Measurements from ENCODE around the gene ESCO1.
"Not testable (repeated sequence)": the region's sequence is repeated elsewhere in the genome, so short reads cannot be mapped to it uniquely, and the experiment has no call there.

Gene ESCO1, protein sequence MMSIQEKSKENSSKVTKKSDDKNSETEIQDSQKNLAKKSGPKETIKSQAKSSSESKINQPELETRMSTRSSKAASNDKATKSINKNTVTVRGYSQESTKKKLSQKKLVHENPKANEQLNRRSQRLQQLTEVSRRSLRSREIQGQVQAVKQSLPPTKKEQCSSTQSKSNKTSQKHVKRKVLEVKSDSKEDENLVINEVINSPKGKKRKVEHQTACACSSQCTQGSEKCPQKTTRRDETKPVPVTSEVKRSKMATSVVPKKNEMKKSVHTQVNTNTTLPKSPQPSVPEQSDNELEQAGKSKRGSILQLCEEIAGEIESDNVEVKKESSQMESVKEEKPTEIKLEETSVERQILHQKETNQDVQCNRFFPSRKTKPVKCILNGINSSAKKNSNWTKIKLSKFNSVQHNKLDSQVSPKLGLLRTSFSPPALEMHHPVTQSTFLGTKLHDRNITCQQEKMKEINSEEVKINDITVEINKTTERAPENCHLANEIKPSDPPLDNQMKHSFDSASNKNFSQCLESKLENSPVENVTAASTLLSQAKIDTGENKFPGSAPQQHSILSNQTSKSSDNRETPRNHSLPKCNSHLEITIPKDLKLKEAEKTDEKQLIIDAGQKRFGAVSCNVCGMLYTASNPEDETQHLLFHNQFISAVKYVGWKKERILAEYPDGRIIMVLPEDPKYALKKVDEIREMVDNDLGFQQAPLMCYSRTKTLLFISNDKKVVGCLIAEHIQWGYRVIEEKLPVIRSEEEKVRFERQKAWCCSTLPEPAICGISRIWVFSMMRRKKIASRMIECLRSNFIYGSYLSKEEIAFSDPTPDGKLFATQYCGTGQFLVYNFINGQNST

GRCh38 chr18:21600526-21601410, at the start of gene ESCO1:
TSS of gene ESCO1 (minus strand) at chr18:21600704. CDS start at chr18:21574843, 25,861 bp downstream.
- peak; percentile 55 to 96 (median 86) for DNase-seq

GRCh38 chr18:21640375-21640774, 39.9 kb upstream of the ESCO1 start:
- DNase-seq: not testable (repeated sequence)

- no peak for DNase-seq
Measured at GRCh38 chr18:21638822-21639221, 38.3 kb upstream of the ESCO1 start.

DNA sequence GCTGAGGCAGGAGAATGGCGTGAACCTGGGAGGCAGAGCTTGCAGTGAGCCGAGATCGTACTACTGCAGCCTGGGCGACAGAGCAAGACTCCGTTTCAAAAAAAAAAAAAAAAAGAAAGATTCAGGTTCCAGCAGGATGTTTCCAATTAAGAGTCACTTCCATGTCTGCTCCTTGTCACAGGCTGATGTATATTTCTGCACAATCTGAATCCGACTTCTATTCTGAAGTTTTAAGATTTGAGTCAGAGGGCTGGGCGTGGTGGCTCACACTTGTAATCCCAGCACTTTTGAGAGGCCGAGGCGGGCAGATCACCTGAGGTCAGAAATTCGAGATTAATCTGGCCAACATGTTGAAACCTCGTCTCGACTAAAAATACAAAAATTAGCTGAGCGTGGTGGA, 36.3 kb upstream of the ESCO1 start:
- DNase-seq: no peak

GRCh38 chr18:21634588-21635199, 34.2 kb upstream of the ESCO1 start:
- no peak for DNase-seq

DNA sequence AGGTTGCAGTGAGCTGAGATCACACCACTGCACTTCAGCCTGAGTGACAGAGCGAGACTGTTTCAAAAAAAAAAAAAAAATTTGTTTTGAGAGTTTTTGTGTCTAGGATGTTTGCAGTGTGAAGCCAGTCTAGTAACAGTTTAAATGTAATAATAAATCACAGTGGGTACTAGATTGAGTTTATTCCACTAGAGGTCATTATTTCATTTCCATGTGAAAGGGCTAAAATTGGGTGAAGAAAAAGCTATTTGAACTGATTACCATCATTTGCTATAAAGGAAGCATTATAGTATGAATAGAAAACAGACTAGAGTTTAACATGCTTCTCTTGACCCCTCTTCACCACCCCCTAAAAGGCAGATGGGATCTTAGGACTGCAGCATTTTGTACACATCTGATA, 31.9 kb upstream of the ESCO1 start:
- no peak for DNase-seq

DNA sequence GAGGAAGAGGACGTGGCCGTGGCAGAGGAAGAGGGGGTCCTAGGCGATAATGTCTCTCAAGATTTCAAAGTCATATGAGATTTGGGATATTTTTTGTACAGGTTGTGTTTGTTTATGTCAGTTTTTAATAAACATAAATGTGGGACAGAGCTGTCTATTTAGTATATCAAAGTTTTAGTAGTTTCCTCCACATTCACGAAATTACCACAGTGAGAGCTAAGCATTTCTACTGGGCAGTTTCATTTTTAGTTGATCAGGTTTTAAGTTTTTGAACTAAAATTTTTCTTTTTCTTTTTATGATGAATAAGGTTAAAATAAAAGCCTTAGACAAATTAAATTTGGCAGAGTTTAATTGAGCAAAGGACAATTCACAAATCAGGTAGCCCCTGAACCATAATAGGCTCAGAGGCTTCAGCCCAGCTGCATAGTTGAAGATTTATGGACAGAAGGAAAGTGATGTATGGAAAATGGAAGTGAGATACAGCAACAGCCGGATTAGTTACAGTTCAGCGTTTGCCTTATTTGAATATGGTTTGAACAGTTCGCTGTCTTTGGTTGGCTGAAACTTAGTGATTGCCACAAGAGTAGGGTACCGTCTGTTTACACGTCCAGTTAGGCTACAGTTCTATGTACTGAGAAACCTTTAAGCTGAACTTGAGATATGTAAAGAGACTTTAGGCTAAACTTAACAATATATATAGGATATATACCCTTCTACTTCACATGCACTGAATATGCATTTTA, 28.8 kb upstream of the ESCO1 start:
- no peak for DNase-seq

- not testable (repeated sequence) for DNase-seq
Measured at GRCh38 chr18:21621640-21622039, 21.1 kb upstream of the ESCO1 start.

DNA sequence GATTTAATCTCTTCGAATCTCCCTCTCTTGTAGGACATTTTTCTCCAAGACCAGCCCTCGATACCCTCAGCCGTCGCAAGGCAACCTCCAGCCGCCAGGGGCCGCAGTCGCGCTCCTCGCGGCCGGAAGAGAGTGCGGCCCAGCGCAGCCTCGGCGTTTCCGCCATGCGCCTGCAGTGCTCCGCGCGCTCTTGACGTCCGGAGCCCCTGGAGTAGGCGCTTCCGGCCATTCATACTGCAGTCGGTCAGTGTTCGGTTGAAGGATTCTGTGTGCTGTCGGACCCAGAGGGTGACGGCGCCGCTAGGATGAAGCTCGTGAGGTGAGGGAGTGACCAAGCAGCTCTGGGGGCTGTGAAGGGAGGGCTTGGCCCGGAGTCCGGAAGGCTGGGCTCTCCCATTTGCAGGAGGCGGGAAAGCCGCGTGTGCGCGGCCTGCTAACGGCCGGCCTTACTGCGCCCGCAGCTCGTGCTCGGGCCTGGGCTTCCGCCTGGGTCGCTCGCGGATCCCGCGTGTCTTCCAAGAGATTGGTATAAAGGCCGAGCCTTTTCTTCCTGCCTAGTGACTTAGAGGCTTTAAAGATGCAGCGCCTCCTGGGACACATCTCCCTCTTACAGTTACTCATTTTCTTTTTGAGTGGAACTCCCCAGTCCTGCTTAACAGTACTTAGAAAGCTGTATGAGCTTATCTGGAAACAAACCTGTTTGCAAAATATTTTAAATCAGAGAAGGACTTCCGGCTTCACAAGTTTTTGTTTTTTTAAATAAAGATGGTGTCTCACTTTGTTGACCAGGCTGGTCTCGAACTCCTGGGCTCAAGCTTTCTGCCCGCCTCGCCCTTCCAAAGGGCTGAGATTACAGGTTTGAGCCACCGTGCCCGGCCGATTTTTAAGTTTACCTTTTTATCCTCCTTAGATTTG, 11.9 kb upstream of the ESCO1 start, which contains the start of gene SNRPD1:
Gene SNRPD1 (plus strand): TSS at position 190 of the 915 bp plus-strand sequence. CDS start 116 bp downstream, at position 306.
- peak; percentile 29 to 89 (median 77) for DNase-seq

GRCh38 chr18:21611401-21612124, 11.1 kb upstream of the ESCO1 start:
- DNase-seq: not testable (repeated sequence)

DNA sequence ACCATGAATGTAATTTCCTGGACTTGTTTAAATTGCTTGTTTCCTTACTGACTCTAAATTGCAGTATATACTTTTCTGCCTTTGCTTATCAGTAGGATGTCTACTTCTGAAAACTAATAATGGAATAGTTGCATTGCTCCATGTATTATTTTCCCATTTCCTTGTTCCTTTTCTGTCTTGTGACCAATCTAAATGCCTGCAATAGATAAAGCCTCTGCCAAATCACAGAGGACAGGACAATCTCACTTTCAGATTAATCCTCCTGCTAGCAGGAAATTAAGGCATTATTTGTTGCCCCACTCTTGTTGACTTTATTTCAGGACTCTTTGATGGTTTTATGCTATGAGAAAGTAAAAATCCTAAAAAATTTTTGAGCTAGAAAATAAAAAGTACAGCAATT, 4.7 kb upstream of the ESCO1 start:
- DNase-seq: no peak

- no peak for DNase-seq
Measured at GRCh38 chr18:21604671-21605070, 4.2 kb upstream of the ESCO1 start.

DNA sequence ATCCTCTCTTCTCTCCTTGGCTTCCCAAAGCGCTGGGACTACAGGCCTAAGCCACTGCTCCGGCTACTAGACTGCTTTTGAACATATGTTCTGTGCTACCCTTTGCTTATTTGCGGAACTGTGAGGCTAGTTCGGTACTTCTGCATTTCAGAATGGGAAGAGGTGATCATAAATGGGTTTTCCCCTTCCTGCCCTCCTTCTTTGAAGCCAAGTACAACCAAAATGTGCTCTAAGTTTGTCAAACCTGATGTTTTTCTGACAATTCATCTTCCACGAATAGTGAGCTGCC, 1.7 kb upstream of the ESCO1 start:
- DNase-seq: peak in 1 of 51 donors; percentile 1

- DNase-seq: peak in 31 of 51 donors; percentile 7 to 76 (median 50)
Measured at GRCh38 chr18:21599585-21600525, 649 bp downstream of the ESCO1 start.

DNA sequence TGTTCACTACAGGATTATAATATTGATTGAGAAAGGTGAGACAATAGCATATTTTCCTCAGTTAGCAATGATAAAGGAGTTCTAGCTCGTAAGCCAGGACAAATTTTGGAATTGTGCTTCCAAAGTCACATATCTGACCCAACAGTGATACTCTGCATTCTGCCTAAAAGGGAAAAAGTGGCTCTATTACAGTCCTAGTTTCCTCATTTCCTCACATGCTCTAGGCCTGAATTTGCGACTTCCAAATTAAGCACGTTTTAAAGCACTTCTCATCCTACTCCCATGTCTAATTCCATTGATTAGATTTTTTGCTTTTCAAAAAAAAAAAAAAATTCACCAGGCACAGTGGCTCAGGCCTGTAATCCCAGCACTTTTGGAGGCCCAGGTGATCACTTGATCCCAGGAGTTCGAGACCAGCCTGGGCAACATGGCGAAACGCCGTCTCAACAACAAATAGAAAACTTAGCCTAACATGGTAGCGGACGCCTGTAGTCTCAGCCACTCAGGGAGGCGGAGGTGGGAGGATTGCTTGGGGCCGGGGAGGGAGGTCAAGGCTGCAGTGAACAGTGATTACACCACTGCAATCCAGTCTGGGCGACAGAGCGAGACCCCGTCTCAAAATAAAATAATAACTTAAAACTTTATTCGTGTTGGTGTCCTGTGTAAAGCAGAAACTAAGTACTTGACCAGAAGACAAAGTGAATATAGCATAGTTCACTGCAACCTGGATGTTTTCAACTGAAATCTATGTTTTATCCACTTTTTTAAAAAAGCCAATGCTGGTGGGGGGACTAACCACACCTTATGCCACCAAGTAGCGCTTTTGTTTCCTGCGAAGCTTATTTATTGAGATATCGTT, 1.5 kb downstream of the ESCO1 start:
- DNase-seq: peak in 1 of 51 donors; percentile 32

- no peak for DNase-seq
Measured at GRCh38 chr18:21597620-21598019, 2.9 kb downstream of the ESCO1 start.

All from hypothalamus (tissue), 51 donors.